ENCODE measurements around the gene CPT1A.

Gene CPT1A

DNA sequence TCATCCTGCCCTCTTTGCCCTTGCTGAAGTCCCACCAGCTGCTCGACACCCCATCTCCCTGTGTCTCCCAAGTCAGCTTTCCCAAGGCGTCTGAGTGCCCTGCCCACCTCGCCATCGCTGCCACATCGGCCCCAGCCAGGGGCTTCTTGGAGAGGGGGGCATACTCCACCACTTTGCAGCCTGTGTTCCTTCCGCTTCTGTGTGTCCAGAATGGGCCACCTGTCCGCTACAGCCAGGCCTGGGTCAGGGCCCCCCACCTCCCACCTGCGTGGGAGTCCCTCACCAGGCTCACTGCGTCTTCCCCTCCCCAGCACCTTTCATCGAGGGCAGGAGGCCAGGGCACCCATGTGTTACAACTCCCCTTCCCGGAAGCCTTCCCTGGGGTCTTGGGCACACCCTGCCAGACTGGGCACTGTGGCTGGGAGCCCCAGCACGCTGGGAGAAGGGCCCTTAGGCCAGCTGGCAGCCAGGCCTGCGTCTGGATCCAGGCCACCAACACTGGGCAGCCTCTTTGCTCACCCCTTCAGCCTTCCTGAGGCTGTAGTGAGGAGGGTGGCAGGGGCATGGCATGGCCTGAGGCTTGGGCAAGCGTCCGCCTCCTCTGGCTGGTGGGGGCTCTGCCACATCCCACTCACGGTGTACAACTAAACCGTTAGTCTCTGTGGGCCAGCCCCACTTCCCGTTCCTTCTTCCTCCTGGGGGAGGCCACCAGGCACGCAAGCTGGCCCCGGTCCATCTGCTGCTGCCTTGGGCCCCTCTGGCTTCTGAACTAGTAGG, 13.4 kb downstream of the CPT1A start:
- no peak for DNase-seq

DNA sequence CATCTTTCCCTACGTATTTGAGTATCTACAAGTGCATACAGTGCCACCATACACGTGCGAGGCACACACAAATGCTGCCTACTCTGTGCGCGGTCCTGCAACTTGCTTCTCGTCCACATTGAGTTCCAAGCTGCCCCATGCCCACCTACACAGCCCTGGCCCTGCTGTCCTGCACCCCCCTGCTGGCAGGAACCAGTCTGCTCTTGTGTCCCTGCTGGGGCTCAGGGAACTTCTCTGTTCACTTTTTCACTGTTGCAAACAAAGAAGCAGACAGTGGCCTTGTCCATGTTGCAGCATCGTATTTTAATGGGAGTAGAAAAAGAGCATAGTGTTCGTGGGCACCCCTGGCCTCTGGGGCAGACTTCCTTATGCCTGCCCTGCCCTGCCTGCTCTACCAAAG, 14.0 kb downstream of the CPT1A start:
- DNase-seq, result no peak

DNA sequence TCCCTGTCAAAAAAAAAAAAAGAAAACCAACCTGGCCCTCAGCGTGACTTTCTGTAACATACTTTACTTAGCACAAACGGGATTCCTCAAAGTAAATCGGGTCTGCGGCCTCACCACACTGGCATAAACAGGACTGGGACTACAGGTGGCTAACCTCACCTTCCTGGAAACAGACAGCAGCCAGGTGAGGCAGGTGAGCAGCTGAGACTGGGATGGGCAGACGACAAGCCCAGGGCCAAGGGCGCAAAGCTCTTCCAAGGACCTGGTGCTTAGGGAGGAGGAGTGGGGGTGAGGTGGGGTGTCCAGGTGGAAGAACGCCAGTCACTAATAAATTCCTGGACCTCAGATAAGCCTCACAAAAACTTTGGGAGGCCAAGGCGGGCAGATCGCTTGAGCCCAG, 15.0 kb downstream of the CPT1A start:
- DNase-seq, result no peak

DNA sequence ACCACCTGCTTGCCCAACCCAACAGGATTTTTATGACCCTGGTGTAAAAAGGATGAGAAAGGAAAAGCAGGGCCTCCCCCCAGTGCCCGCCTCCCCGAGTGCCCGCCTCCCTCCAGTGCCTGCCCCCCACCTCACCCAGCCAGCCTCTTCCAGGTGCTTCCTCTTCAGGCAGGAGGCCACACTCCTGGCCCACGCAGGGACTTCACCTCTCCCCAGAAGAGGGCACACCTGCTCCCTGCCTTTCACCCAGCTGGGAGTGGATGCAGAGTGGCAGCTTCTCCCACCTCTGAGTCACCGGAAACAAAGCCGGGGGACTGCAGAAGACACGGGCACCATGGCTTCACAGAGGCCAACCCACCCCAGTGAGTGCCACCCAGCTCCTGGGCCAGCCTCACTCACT, 16.1 kb downstream of the CPT1A start:
- no peak for DNase-seq

DNA sequence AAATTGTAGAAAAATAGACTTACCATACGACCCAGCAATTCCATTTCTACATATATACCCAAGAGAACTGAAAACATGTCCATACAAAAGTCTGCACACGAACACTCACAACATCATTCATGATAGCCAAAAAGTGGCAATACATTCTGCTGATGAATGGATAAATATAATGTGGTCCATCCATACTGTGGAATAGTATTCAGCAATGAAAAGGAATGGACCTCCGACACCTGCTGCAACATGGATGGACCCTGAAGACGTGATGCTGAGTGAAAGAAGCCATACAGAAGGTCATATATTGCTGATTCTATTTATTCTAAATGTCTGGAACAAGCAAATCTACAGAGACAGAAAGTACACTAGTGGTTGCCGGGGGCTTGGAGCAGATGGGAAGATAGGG, 19.2 kb downstream of the CPT1A start:
- DNase-seq, result no peak

DNA sequence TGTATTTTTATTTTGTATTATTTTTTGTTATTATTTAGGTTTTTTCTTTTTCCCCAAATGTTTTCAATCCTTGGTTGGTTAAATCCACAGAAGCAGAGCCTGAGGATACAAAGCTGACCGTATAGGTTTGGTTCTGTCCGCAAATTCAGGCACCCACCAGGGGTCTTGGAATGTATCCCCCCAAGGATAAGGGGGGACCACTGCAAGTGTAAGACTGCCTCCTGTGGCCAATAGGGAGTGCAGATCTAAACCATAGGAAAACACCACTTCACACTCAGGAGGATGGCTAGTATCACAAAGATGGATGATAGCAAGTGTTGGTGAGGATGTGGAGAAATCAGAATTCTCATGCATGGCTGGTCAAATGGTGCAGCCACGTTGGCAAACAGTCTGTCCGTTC, 20.0 kb downstream of the CPT1A start:
- DNase-seq, result no peak

DNA sequence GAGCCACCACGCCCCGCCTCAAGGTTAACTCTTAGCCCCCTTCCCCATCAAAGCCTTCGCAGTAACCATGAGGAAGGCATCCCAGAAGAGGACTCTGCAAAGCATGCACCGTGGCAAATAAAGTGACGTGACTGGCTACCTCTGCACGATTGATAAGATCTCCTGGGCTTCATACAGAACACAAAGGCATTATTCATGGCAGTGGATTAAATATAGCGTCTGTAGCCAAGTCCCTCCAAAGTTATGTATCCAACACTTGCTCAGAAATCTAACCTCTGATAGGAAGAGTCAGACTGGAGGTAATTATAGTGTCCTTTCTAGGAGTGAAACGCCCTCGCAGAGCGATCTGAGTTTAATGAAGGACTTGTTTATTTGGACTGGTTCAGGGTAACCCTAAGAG, 22.4 kb downstream of the CPT1A start:
- DNase-seq, result no peak

DNA sequence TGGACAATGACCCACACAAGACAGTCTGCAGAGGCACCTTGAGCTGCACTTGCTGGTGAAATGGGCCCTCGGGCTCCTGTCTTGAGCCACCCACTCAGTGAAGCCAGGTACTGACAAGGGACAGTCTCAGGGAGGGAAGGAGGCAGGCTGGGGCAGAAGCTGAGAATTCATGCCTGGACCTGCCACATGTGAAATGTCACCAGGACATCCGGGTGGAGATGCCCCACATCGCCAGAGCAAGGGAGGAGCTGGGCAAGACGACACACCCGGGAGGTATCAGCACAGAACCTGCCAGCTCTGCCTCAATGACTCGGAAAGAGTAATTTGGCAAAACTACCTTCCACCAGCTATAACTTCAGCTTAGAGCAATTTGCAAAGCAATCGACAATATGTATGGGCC, 23.5 kb downstream of the CPT1A start:
- no peak for DNase-seq

DNA sequence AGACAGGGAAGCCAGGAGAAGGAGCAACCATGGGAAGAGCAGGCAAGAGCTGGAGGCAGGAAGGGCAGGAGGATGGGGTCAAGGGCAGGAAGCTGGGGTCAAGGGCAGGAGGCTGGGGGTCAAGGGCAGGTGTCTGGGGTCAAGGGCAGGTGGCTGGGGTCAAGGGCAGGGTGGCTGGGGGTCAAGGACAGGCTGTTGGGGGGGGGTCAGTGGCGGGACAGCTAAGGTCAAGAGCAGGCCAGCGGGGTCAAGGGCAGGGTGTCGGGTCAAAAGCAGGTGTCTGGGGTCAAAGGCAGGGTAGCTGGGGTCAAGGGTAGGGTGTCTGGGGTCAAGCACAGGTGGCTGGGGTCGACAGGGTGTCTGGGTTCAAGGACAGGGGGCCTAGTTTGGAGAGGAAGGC, 24.2 kb downstream of the CPT1A start:
- no peak for DNase-seq

DNA sequence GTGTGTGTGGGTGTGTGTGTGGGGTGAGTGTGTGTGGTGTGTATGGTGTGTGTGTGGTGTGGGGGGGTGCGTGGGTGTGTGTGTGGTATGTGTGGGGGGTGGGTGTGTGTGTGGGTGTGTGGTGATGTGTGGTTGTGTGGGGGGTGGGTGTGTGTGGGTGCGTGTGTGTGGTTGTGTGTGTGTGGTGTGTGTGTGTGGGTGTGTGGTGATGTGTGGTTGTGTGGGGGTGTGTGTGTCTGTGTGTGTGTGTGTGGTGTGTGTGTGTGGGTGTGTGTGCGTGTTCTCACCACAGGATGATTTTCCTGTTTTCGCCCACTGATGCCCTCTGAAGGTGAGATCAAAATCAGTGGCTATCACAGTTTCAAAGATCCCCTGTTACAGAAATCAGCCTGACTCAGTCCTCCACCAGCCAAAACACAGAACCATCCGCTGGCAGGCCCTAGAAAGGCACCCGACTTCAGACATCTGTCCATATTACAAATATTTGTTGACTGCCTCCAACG, 24.7 kb downstream of the CPT1A start:
- no peak for DNase-seq

DNA sequence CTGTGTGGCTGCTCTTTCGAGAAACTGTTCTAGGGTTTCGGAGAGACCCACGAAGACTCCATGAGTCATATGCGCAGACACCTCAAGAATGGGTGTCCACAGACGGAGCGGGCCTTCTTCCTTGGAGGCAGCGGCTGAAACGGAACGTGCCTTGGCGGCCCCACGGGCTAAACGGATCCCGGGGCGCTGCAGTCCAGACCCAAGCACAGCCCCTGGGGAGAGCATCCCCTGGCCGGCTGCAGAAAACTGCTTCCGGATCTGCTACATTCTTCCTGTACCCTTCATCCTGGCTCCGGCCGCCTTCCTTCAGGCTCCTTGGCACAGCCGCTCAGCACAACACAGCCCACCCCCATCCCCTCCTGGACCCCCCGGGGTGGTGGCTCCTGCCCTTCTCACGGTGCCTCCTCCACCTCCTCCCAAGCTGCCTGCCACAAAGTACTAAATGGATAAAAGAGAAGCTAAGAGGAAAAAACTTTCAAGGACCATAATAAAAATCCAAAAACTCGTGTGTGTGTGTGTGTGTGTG, 25.4 kb downstream of the CPT1A start:
- DNase-seq, result no peak

DNA sequence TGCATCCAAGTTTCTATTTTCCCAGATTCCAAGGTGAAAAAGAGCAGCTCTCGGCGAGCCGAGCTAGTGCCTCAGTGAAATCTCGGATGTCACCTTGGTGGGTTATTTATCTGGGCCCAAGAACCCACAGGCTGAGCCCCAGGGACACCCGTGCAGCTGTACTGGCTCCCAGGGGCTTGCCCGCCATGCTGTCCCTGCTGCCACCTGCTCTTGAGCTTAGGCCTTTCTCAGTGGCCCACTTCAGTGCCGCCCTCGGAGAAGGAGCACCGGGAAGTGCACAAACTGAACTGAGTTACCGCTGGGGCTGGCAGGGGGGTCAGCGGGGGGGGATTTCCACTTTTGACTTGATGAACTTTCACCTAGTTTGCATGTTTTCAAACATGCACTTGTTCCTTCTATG, 27.9 kb downstream of the CPT1A start:
- DNase-seq, result no peak

DNA sequence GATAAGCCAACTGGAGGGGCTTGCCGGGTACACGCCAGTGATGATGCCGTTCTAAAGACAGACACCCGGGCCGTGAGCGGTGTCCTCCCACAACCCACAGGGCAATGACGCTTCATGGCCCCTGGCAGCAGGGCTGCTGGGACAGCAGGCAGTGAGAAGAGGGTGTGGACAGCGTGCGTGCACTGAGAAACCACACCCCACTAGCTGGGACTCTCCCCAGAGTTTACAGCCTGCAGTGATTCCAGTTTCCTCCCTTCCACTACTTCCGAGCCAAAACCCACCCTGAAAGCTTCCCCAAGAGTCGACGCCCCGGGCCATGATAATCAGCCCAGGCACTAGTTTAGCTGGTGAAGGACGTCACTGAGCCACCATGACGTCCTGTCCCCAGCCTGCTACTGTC, 29.2 kb downstream of the CPT1A start:
- DNase-seq, result no peak

DNA sequence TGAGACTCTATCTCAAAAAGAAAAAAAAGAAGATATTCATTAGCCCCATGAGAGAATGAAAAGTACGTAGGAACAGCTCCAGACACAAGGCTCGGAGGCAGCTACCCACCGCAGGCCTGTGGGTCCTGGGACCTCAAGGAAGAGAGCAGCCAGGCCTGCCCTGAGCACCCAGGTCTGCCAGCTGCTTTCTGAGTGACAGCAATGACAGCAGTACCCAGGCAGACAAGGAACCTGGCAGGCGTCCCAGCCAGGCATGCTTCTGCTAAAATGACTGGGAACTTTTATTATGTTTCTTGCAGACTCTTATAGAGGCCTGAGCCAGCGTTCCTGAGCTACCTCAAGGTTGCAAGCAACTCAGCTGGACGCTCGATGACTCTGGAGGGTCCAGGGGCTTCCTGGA, 31.6 kb downstream of the CPT1A start:
- no peak for DNase-seq

DNA sequence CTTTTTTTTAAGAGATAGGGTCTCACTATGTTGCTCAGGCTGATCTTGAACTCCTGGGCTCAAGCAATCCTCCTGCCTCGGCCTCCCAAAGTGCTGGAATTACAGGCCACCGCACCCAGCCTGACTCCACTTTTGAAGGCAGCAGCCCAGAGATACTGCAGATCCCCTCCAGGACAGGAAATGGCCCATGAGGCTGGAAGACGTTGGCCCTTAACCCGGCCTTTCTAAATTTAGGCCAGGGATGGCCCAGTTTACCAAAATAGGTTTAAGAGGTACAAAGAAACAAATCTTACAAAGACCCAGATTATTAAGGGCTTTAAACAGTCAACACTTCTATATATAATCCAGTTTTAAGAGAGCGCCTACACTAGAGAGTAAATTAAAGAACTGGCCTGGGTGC, 32.2 kb downstream of the CPT1A start:
- DNase-seq, result no peak

DNA sequence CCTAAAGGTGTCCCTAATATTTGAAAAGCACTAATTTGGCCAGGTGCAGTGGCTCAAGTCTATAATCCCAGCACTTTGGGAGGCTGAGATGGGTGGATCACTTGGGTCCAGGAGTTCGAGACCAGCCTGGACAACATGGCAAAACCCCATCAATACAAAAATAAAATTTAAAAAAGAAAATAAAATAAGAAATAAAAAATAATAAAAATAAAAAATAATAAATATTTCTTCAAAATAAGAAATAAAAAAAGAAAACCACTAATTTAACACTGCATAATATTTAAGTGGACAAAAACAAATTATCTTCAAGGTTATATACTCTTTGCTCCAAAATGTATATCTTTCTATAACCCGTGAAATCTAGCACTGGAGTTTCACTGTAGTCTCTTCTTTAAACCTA, 32.9 kb downstream of the CPT1A start:
- DNase-seq, result no peak

DNA sequence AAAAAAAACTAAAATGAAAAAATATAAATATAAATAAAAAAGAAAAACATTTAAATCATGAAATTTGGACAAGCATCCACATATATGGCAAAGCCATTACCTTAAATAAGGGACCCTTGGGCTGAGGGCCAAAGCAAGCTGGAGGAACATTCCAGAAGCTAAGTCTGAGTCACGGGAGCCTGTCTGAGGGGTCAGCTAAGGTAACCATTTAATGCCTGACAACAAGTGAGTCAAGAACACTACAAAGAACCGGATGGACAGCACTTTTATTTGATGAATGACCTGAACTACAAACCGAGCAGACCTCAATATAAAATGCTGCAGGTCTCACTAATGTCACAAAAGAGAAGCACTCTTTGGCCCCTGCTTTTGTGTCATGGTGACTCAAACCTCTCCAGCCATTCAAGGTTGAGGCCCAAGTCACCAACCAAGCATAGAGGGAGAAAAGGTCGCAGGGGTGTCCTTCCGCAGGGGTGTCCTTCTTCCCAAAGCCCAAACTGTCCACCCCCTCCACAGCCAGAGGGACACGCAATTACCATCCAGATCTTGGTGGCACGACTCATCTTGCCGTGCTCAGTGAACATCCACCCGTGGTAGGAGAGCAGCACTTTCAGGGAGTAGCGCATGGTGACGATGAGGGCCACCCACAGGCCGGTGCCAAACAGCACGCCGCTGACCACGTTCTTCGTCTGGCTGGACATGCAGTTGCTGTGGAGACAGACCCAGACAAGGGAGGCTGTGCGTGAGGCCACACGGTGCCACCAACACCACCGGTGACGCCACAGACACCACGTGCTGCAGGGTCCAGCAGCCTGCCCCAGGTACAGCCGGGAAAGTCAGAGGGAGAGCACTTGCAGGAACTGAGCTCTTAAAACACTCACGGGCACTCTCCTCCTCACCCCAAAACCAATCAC, 34.5 kb downstream of the CPT1A start:
- DNase-seq, result no peak

DNA sequence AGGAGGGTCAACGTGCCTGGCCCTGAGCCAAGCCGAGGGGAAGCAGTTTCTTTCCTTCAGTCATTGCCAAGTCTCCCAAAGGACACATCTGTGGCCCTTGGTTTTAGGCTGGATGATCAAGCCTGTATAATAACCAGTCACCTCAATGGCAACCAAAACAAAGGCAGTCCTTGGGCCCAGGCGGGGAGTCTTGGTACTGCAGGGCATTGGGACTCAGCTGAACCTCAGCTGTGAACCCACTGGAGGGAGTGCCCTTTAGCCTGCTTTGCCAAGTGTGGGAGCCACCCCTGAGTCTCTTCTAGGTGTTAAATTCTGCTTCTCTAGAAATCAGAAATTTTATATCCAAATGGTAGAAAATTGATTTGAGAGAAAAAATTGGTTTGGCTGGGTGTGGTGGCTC, 36.9 kb downstream of the CPT1A start:
- DNase-seq, result no peak

DNA sequence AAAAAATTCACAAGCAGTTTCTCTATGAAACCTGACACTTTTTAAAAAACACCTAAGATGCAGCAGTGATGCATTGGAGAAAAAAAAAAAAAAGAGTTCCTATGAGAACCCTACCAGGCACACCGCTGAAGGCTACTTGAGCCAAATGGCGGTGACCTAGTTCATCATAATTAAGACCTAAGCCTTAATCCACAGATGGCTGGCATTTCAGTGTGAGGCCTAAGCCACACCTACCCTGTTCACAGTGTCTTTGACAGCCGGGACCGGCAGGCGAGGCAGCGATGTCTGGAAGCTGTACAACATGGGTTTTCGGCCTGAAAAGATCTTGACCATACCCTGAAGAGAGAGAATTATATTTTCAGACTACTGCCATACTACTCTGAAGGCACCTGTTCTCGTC, 38.0 kb downstream of the CPT1A start:
- no peak for DNase-seq

DNA sequence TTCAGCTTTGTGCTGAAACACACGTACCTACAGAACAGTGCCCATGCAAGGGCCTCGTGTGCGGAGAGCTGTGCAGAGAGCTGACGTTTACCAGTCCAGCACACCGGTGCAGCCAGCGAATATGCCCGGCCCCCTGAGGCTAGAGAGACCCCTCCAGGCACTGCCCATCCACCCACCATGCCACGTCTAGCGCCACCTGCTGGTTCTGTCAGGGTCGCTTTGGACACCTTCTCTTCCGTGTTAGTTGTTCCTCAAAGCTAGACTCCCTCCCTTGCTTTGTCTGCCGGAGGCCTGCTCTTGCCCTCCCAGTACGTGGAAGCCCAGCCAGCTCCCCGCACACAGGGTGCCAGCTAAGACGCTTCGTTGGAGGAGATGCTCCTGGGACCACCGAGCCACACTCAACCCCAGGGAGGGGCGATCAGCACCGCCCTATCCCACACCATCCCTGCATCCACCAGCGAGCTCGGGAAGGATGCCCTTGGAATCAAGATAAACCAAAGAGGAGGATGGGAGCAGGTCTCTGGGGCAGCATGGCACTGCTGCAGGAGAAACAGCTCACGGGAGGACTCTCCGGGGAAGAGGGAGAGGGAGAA, 43.4 kb downstream of the CPT1A start:
- DNase-seq, result no peak

DNA sequence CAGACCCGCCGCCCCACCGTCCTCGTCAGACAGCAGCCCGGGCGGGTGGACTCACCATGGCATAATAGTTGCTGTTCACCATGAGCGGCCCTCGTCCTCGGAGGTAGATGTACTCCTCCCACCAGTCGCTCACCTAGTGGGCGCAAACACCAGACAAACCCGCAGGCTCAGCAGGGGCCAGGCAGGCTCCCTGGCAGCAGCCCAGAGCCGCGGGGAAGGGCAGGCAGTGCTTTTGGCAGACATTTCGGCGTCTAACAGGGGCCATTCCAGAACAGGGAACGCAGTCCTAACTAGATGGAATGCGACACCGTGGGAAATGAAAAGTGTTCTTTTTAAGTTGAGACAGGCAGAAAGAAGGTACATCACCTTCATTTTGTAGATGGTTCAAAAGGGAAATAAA, 44.9 kb downstream of the CPT1A start:
- no peak for DNase-seq

DNA sequence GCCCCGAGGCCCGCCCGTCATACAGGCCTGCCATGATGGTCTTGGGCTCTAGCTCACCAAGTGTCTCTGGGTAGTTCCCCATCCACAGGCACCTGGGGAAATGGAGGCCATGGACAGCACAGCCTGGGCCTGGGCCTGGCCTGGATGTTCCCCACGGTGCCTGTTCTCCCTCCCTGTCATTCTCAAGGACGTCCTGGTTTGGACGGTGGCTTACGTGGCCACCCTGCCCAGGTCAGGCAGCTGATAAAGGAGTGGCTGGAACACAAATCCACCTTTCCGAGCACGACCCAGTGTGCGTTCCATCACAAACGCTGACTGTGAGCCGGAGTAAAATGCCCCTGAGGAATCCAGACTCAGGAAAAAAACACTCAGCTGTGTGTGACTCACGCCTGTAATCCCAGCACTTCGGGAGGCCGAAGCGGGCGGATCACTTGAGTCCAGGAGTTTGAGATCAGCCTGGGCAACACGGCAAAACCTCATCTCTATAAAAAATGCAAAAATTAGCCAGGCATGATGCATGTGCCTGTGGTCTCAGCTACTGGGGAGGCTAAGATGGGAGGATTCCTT, 49.2 kb downstream of the CPT1A start:
- DNase-seq, result no peak

DNA sequence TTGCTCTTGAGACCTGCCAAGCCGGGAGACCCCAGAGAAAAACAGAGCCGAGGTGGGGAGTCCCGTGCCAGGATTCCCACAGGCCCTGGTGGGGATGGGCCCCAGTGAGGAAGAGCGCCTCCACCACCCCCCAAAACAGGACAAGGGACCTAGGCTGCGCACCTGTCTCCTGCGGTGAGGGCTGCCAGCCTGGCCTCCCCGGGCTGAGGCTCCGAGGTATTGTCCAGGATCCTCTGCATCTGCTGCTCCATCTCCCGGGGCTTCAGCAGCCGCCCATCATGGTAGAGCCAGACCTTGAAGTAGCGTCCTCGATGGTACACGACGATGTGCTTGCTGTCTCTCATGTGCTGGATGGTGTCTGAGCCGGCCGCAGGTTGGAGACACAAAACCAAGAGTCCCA, 57.1 kb downstream of the CPT1A start:
- no peak for DNase-seq
